ENCODE data around the gene GNA12.

The GNA12 gene

DNA sequence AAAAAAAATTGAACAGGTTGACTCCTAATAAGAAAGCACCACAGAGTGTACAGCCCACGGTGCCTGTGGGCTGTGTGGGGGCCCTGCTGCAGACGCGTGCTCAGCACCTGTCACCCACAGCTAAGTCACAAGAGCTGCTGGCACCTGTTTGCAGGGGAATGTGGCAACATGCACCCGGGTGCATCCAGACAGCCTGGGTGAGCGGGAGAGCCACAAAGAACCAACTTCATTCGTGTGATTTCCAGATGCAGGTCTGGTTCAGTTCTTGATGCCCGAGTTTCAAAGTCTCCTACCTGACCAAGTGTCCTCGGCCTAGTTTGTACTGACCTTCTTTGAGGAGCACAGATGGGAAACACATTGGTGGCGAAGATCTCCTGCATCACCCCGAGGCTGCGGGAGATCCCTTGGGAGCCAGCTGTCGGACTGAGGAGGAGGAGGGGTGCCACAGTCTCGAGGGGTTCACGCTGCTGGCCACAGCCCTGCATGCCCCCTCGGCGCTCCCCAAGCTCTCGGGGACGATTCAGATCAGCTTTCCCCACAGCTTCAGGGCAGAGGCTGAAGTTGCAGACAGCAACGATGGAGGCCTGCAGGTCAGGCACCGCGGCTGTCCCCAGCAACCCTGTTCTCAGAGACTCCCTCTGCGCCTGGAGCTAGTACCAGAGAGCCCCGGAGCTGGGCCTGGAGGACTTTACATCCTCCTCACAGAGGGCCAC is 120.8 kb downstream of the GNA12 start:
- no peak for TF ChIP-seq GABPA (IDR thresholded peaks at IDR 0.05; ENCODE audit: low read depth)
- TF ChIP-seq REST (IDR thresholded peaks at IDR 0.05; ENCODE audit: insufficient replicate concordance, low read depth), result no peak
- TF ChIP-seq POLR2AphosphoS5 (IDR thresholded peaks at IDR 0.05; ENCODE audit: low read depth), result no peak
- no peak for TF ChIP-seq CTCF (IDR thresholded peaks at IDR 0.05; ENCODE audit: insufficient read depth, low read length)
- TF ChIP-seq SPI1 (IDR thresholded peaks at IDR 0.05; ENCODE audit: borderline replicate concordance, low read depth), result no peak
- Histone ChIP-seq H3K4me3 (replicated peaks; ENCODE audit: insufficient read depth, low read length) (no peak overlapping the region), H3K27me3 (ENCODE audit: insufficient read depth, poor library complexity, severe bottlenecking) (no peaks in the 10 kb centered on the region), H3K27ac (replicated peaks) (no peak overlapping the region)
- no peak for DNase-seq (ENCODE audit: low read depth in 1 of 2, low spot score in 1 of 2)

GRCh38 chr7:2722591-2722990 is 121.5 kb downstream of the GNA12 start:
- no peaks in the 10 kb centered on the region for H3K27me3 ChIP-seq (ENCODE audit: insufficient read depth, poor library complexity, severe bottlenecking)
- no peak overlapping the region for H3K27ac ChIP-seq (replicated peaks)
- TF ChIP-seq POLR2AphosphoS5 (IDR thresholded peaks at IDR 0.05; ENCODE audit: low read depth), result no peak
- no peak for TF ChIP-seq GABPA (IDR thresholded peaks at IDR 0.05; ENCODE audit: low read depth)
- no peak for TF ChIP-seq CTCF (IDR thresholded peaks at IDR 0.05; ENCODE audit: insufficient read depth, low read length)
- TF ChIP-seq REST (IDR thresholded peaks at IDR 0.05; ENCODE audit: insufficient replicate concordance, low read depth), result no peak
- TF ChIP-seq SPI1 (IDR thresholded peaks at IDR 0.05; ENCODE audit: borderline replicate concordance, low read depth), result no peak
- H3K4me3 ChIP-seq (replicated peaks; ENCODE audit: insufficient read depth, low read length), result no peak overlapping the region
- no peak for DNase-seq (ENCODE audit: low read depth in 1 of 2, low spot score in 1 of 2)

DNA sequence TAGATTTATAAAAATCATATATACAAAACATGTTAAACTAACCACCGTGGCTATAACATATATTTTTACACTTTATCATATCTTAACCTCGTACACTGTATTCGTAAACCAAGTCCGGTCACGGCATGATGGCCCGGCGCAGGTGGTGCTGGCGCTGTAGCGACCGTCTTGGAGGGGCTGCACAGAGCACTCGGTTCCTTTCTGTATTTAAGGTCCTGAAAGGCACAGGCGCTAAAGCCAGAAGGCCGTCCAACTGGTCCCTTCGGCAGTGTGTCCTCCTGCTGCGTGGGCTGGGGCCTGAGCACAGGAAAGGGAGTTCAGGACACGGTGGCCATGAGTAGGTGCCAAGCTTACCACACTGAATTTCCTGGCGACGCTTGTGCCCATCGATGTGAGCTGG is 122.3 kb downstream of the GNA12 start:
- no peak overlapping the region for H3K27ac ChIP-seq (replicated peaks)
- no peak overlapping the region for H3K4me3 ChIP-seq (replicated peaks; ENCODE audit: insufficient read depth, low read length)
- H3K27me3 ChIP-seq (ENCODE audit: insufficient read depth, poor library complexity, severe bottlenecking), result no peaks in the 10 kb centered on the region
- TF ChIP-seq CTCF (IDR thresholded peaks at IDR 0.05; ENCODE audit: insufficient read depth, low read length) (no peak), GABPA (IDR thresholded peaks at IDR 0.05; ENCODE audit: low read depth) (no peak), SPI1 (IDR thresholded peaks at IDR 0.05; ENCODE audit: borderline replicate concordance, low read depth) (no peak), REST (IDR thresholded peaks at IDR 0.05; ENCODE audit: insufficient replicate concordance, low read depth) (no peak), POLR2AphosphoS5 (IDR thresholded peaks at IDR 0.05; ENCODE audit: low read depth) (no peak)
- DNase-seq (ENCODE audit: low read depth in 1 of 2, low spot score in 1 of 2), result no peak

Data from HL-60 (cell line).